ENCODE data around the gene RDM1.

DNA sequence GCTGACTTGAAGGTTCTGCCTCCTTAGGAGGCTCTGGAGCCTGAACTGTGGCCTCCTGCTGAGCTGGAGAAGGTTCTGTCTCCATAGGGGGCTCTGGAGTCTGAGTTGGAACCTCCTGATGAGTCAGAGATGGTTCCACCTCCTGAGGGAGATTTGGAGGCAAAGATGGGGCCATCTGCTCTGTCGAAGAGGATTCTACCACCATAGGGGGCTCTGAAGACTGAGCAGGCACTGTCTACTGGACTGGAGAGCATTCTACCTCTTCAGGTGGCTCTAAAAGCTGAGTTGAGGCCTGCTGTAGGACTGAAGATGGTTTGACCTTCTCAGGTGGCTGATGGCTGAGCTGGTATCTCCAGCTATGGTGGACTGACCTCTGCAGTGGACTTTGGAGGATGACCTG lies 16.2 kb downstream of the RDM1 start:
- TF ChIP-seq, protein P1, sequence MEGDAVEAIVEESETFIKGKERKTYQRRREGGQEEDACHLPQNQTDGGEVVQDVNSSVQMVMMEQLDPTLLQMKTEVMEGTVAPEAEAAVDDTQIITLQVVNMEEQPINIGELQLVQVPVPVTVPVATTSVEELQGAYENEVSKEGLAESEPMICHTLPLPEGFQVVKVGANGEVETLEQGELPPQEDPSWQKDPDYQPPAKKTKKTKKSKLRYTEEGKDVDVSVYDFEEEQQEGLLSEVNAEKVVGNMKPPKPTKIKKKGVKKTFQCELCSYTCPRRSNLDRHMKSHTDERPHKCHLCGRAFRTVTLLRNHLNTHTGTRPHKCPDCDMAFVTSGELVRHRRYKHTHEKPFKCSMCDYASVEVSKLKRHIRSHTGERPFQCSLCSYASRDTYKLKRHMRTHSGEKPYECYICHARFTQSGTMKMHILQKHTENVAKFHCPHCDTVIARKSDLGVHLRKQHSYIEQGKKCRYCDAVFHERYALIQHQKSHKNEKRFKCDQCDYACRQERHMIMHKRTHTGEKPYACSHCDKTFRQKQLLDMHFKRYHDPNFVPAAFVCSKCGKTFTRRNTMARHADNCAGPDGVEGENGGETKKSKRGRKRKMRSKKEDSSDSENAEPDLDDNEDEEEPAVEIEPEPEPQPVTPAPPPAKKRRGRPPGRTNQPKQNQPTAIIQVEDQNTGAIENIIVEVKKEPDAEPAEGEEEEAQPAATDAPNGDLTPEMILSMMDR (IDR thresholded peaks at IDR 0.05) = no peak
- TF ChIP-seq POLR2A (IDR thresholded peaks at IDR 0.05) (no peak), POLR2AphosphoS5 (IDR thresholded peaks at IDR 0.05) (no peak), EP300 (IDR thresholded peaks at IDR 0.05) (no peak)

Data from stomach (tissue), 4 donors.